ENCODE data around the gene CKAP2L. TPM values are rescaled to one million over a fixed set of nuclear protein-coding genes. Genes with fewer than 3 reads are reported as not detected.

Gene CKAP2L
- total RNA-seq, 2 donors from 2014 or later: 6.4 to 13.5 TPM

- no peak within 1 kb of the TSS for H3K27ac ChIP-seq
- H3K9me3 ChIP-seq: no peaks in the 10 kb centered on the region
- TF ChIP-seq CTCF (IDR thresholded peaks at IDR 0.05): no peak
- intact Hi-C loops (cut with DNase I): no loop called here
- H3K9ac ChIP-seq (ENCODE audit: low read depth in 2 of 2, low read length in 2 of 2): no peak within 1 kb of the TSS
- no peak within 1 kb of the TSS for H3K4me3 ChIP-seq
- H3K36me3 ChIP-seq: no peaks in the 10 kb centered on the region
- no peaks in the 10 kb centered on the region for H3K4me1 ChIP-seq
- H3K27me3 ChIP-seq: no peaks in the 10 kb centered on the region
- DNase-seq: peak; percentile 30
Measured at GRCh38 chr2:112784199-112785189, 20.1 kb upstream of the CKAP2L start, which contains the start of gene IL1A. Gene IL1A (minus strand): TSS chr2:112784493. CDS start chr2:112783770, 723 bp downstream.

GRCh38 chr2:112783187-112783714 is 18.8 kb upstream of the CKAP2L start:
- intact Hi-C loops (cut with DNase I): no loop called here
- H3K4me1 ChIP-seq: no peaks in the 10 kb centered on the region
- no peak overlapping the region for H3K27ac ChIP-seq
- H3K36me3 ChIP-seq: no peaks in the 10 kb centered on the region
- no peak for TF ChIP-seq CTCF (IDR thresholded peaks at IDR 0.05)
- no peaks in the 10 kb centered on the region for H3K9me3 ChIP-seq
- H3K9ac ChIP-seq (ENCODE audit: low read depth in 2 of 2, low read length in 2 of 2): no peak overlapping the region
- DNase-seq: no peak
- no peaks in the 10 kb centered on the region for H3K27me3 ChIP-seq
- no peak overlapping the region for H3K4me3 ChIP-seq

- Histone ChIP-seq H3K9me3 (no peaks in the 10 kb centered on the region), H3K4me3 (no peak overlapping the region), H3K36me3 (no peaks in the 10 kb centered on the region), H3K27me3 (no peaks in the 10 kb centered on the region), H3K9ac (ENCODE audit: low read depth in 2 of 2, low read length in 2 of 2) (no peak overlapping the region), H3K27ac (no peak overlapping the region), H3K4me1 (no peaks in the 10 kb centered on the region)
- no peak for TF ChIP-seq CTCF (IDR thresholded peaks at IDR 0.05)
- no peak for DNase-seq
- intact Hi-C loops (cut with DNase I): no loop called here
Measured at GRCh38 chr2:112782234-112782799, 17.9 kb upstream of the CKAP2L start.

- Histone ChIP-seq H3K36me3 (no peaks in the 10 kb centered on the region), H3K4me3 (no peak overlapping the region), H3K9me3 (no peaks in the 10 kb centered on the region), H3K9ac (ENCODE audit: low read depth in 2 of 2, low read length in 2 of 2) (no peak overlapping the region), H3K4me1 (no peaks in the 10 kb centered on the region), H3K27me3 (no peaks in the 10 kb centered on the region), H3K27ac (no peak overlapping the region)
- no peak for DNase-seq
- no peak for TF ChIP-seq CTCF (IDR thresholded peaks at IDR 0.05)
- intact Hi-C loops (cut with DNase I): no loop called here
Measured at GRCh38 chr2:112779598-112779997, 15.2 kb upstream of the CKAP2L start.

GRCh38 chr2:112777036-112777435 is 12.6 kb upstream of the CKAP2L start:
- H3K4me3 ChIP-seq: no peak overlapping the region
- no peak for DNase-seq
- no peak overlapping the region for H3K9ac ChIP-seq (ENCODE audit: low read depth in 2 of 2, low read length in 2 of 2)
- no peak overlapping the region for H3K27ac ChIP-seq
- H3K4me1 ChIP-seq: no peaks in the 10 kb centered on the region
- H3K36me3 ChIP-seq: no peaks in the 10 kb centered on the region
- H3K9me3 ChIP-seq: no peaks in the 10 kb centered on the region
- intact Hi-C loops (cut with DNase I): no loop called here
- no peak for TF ChIP-seq CTCF (IDR thresholded peaks at IDR 0.05)
- no peaks in the 10 kb centered on the region for H3K27me3 ChIP-seq
